CD14-positive monocyte (primary cell): ENCODE measurements around the gene NDST1. TPM values are rescaled to one million over a fixed set of nuclear protein-coding genes. Genes with fewer than 3 reads are reported as not detected.
"Not testable (repeated sequence)": the region's sequence is repeated elsewhere in the genome, so short reads cannot be mapped to it uniquely, and the experiment has no call there.

Experiments
- DNase-seq, 3 donors: peaks; one replicate each; pipeline ENCODE4 v3.0.0-alpha.2; 2011 to 2022
- H2AFZ ChIP-seq: 2 replicates; pipeline ENCODE4 v1.6.0; 2012; ENCODE audit warnings: mild to moderate bottlenecking, low read depth, low read length, inconsistent platforms; ENCODE audit not compliant: insufficient read depth, poor library complexity, severe bottlenecking
- H3K27ac ChIP-seq, 2 donors: 1 replicate in 1 of 2; 2 replicates in 1 of 2; pipeline ENCODE4 v1.5.1; 2012 to 2013; ENCODE audit warnings: low read length in 2 of 2, control low read depth in 1 of 2, inconsistent platforms in 1 of 2, low read depth in 1 of 2, mild to moderate bottlenecking in 1 of 2
- H3K27me3 ChIP-seq, 2 donors: one replicate each; pipeline versions ENCODE4 v1.6.0 to v1.6.1; 2011 to 2013; ENCODE audit warnings: low read length in 2 of 2; ENCODE audit not compliant: control insufficient read depth in 2 of 2, insufficient read depth in 2 of 2
- H3K36me3 ChIP-seq, 2 donors: replicated peaks in 1 of 2; 1 replicate in 1 of 2; 2 replicates in 1 of 2; pipeline versions ENCODE4 v1.5.1 to v1.6.1; 2012 to 2013; ENCODE audit warnings: low read length in 2 of 2, control low read depth in 1 of 2, inconsistent platforms in 1 of 2, mild to moderate bottlenecking in 1 of 2; ENCODE audit not compliant: insufficient read depth in 2 of 2, control insufficient read depth in 1 of 2
- H3K4me1 ChIP-seq, 2 donors: 1 replicate in 1 of 2; 2 replicates in 1 of 2; pipeline versions ENCODE4 v1.5.1 to v1.6.1; 2012 to 2013; ENCODE audit warnings: low read length in 2 of 2, control low read depth in 1 of 2, inconsistent platforms in 1 of 2, mild to moderate bottlenecking in 1 of 2, moderate library complexity in 1 of 2; ENCODE audit not compliant: insufficient read depth in 2 of 2, control insufficient read depth in 1 of 2
- H3K4me2 ChIP-seq: replicated peaks from 2 replicates; pipeline ENCODE3; 2012; ENCODE audit warnings: low read length, moderate library complexity, mild to moderate bottlenecking; ENCODE audit not compliant: poor library complexity, severe bottlenecking; ENCODE audit errors: extremely low read depth
- H3K4me3 ChIP-seq, 3 experiments: fragments of 200-600 bp in 1 of 3; sonication (generic) in 1 of 3; replicated peaks in 1 of 3; 1 replicate in 2 of 3; 2 replicates in 1 of 3; pipeline ENCODE4 v1.5.1; 2011 to 2013; ENCODE audit warnings: low read length in 3 of 3, mild to moderate bottlenecking in 3 of 3, control low read depth in 2 of 3, low read depth in 2 of 3, inconsistent platforms in 1 of 3, moderate library complexity in 1 of 3
- H3K79me2 ChIP-seq: 2 replicates; pipeline ENCODE4 v1.6.0; 2012; ENCODE audit warnings: mild to moderate bottlenecking, control low read depth, inconsistent platforms, low read length, moderate library complexity; ENCODE audit not compliant: insufficient read depth
- H3K9ac ChIP-seq: 2 replicates; pipeline ENCODE4 v1.6.0; 2017; ENCODE audit warnings: low read length, mild to moderate bottlenecking; ENCODE audit not compliant: insufficient read depth, poor library complexity, severe bottlenecking
- H3K9me3 ChIP-seq, 2 donors: replicated peaks in 1 of 2; 1 replicate in 1 of 2; 2 replicates in 1 of 2; pipeline versions ENCODE4 v1.5.1 to v1.6.1; 2012 to 2013; ENCODE audit warnings: low read length in 2 of 2, control low read depth in 1 of 2; ENCODE audit not compliant: control insufficient read depth in 1 of 2, insufficient read depth in 1 of 2
- H4K20me1 ChIP-seq: 2 replicates; pipeline ENCODE4 v1.6.0; 2012; ENCODE audit warnings: mild to moderate bottlenecking, low read length, control low read depth, moderate library complexity; ENCODE audit not compliant: insufficient read depth
- H3K27ac Mint-ChIP-seq, 7 donors: one replicate each; pipeline ENCODE4 v1.8.0; 2020; ENCODE audit warnings: mild to moderate bottlenecking in 7 of 7, mixed read lengths in 7 of 7, moderate library complexity in 6 of 7, inconsistent platforms in 2 of 7
- H3K27me3 Mint-ChIP-seq, 3 donors: one replicate each; pipeline ENCODE4 v1.8.0; 2021 to 2022; ENCODE audit warnings: low read depth in 3 of 3, mild to moderate bottlenecking in 3 of 3, mixed read lengths in 3 of 3, moderate library complexity in 3 of 3, inconsistent platforms in 1 of 3
- H3K36me3 Mint-ChIP-seq, 2 donors: one replicate each; pipeline ENCODE4 v1.8.0; 2020; ENCODE audit warnings: mixed read lengths in 2 of 2, inconsistent platforms in 1 of 2, mild to moderate bottlenecking in 1 of 2
- H3K4me1 Mint-ChIP-seq: one replicate; pipeline ENCODE4 v1.8.0; 2020; ENCODE audit warnings: mild to moderate bottlenecking, mixed read lengths
- H3K4me3 Mint-ChIP-seq, 2 donors: one replicate each; pipeline ENCODE4 v1.8.0; 2020; ENCODE audit warnings: mild to moderate bottlenecking in 2 of 2, mixed read lengths in 2 of 2, moderate library complexity in 1 of 2
- H3K9me3 Mint-ChIP-seq, 7 donors: one replicate each; pipeline ENCODE4 v1.8.0; 2020 to 2022; ENCODE audit warnings: mixed read lengths in 7 of 7, mild to moderate bottlenecking in 6 of 7, moderate library complexity in 6 of 7, inconsistent platforms in 2 of 7
- WGBS: methylation state at CpG from one replicate; pipeline ENCODE4 v1.1.5; 2013; ENCODE audit warnings: missing lambda C conversion rate; ENCODE audit not compliant: insufficient coverage; 5-methylcytosine and 5-hydroxymethylcytosine counted together
- intact Hi-C, 2 donors: fragments of 100-400 bp; cut with micrococcal nuclease; formaldehyde crosslinking; loops; one replicate each; pipeline versions ENCODE4 v1.15.0 to v1.15.1; 2023
- polyA plus RNA-seq, 3 donors: library from polyadenylated mRNA; depleted of rRNA in 1 of 3; unstranded in 2 of 3; stranded (reverse) in 1 of 3; fragments of 300-500 nt in 2 of 3; fragments of >200 nt in 1 of 3; fragmentation: Illumina TruSeq in 2 of 3; gene quantifications; 1 replicate in 2 of 3; 2 replicates in 1 of 3; pipeline ENCODE4 v1.2.3, GENCODE V29; 2012 to 2021
- TF ChIP-seq, protein P1 (sequence below): fragments of 200-600 bp; IDR thresholded peaks from one replicate; pipeline ENCODE4 v1.8.0; 2022; ENCODE audit warnings: antibody characterized with exemption, mild to moderate bottlenecking

Gene NDST1
- polyA plus RNA-seq, 3 donors, result 7.0 to 18.9 (median 7.5) TPM

DNA sequence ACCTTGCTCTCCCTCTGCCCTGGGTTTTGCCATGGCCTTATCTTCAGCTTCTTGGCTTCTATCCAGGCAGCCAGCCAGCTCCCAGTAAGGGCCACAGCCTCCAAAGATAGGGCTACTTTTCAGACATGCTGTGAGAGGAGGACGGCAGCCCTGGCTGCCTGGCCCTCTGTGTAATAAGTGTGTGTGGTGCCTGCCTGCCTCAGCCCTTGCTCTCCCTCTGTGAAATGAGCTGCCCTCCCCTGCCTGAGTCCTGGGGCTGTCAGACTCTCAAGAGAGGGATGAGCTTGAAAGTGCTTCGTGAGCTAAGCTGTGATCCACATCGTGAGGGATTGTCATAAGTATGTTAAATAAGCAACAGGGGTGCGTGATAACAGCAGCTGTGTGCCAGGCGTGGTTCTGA is 8.1 kb downstream of the NDST1 start:
- Mint-ChIP-seq H3K36me3 (peaks cover 29 to 33% of the 10 kb centered on the region in 2 donors), H3K4me1 (peaks cover 36% of the 10 kb centered on the region), H3K9me3 (no peaks in the 10 kb centered on the region), H3K27ac (no peak overlapping the region), H3K4me3 (no peak overlapping the region), H3K27me3 (no peaks in the 10 kb centered on the region)
- Histone ChIP-seq H3K4me1 (peaks cover 12 to 16% of the 10 kb centered on the region in 2 donors), H3K9ac (no peak overlapping the region), H3K4me2 (no peak overlapping the region), H4K20me1 (peaks cover 100% of the 10 kb centered on the region), H2AFZ (no peak overlapping the region), H3K27ac (peak overlapping the region in 1 of 2 donors; percentile 36), H3K27me3 (no peaks in the 10 kb centered on the region), H3K79me2 (peaks cover 81% of the 10 kb centered on the region), H3K9me3 (no peaks in the 10 kb centered on the region), H3K4me3 (no peak overlapping the region), H3K36me3 (peaks cover 15 to 33% of the 10 kb centered on the region in 2 donors)
- TF ChIP-seq, protein P1, sequence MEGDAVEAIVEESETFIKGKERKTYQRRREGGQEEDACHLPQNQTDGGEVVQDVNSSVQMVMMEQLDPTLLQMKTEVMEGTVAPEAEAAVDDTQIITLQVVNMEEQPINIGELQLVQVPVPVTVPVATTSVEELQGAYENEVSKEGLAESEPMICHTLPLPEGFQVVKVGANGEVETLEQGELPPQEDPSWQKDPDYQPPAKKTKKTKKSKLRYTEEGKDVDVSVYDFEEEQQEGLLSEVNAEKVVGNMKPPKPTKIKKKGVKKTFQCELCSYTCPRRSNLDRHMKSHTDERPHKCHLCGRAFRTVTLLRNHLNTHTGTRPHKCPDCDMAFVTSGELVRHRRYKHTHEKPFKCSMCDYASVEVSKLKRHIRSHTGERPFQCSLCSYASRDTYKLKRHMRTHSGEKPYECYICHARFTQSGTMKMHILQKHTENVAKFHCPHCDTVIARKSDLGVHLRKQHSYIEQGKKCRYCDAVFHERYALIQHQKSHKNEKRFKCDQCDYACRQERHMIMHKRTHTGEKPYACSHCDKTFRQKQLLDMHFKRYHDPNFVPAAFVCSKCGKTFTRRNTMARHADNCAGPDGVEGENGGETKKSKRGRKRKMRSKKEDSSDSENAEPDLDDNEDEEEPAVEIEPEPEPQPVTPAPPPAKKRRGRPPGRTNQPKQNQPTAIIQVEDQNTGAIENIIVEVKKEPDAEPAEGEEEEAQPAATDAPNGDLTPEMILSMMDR, result no peak
- intact Hi-C loops, result no loop called here
- no peak for DNase-seq
- 78% methylated on average over 1 of the region's 5 CpGs for WGBS

DNA sequence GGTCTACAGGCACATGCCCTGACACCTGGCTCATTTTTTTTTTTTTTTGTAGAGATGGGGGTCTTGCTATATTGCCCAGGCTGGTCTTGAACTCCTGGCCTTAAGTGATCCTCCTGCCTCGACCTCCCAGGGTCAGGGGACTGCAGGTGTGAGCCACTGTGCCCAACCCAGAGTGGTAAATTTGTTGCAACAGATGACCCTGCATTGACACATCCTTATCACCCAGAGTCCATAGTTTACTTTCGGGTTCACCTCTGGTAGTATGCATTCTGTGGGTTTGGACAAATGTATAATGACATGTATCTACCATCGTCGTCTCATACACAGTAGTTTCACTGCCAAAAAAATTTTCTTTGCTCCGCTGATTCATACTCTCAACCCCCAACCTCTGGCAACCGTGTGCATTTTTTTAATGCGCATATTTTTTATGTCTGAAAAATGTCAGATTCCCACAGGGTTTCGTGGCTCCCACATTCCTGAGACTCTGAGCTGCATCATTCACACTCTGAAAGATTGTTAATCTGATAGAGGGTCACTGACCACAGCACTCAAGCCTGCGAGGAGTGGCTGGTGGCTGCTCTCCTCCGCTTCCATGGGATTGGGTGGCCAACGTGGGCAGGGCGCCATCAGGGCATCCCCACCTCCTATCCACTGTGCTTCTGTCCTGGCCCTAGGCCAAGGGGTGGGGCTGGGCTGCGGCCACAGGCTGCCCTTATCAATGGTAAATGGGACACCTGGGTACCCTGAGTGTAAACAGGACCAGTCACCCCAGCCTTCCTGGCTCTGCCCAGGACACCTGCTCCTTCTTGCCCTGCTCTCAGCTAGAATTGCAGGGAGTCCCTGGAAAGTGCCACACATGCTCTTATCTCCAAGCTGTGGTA is 9.6 kb downstream of the NDST1 start:
- peaks cover 73% of the 10 kb centered on the region for H3K79me2 ChIP-seq
- H3K4me2 ChIP-seq, result no peak overlapping the region
- H2AFZ ChIP-seq, result no peak overlapping the region
- H3K27ac ChIP-seq, result peak overlapping the region in 1 of 2 donors; percentile 26
- no peak for DNase-seq
- 65% methylated on average over 7 of the region's 13 CpGs for whole genome bisulfite sequencing
- no peaks in the 10 kb centered on the region for H3K9me3 ChIP-seq
- H3K9ac ChIP-seq, result no peak overlapping the region
- TF ChIP-seq, protein P1, result no peak
- H3K27ac Mint-ChIP-seq, result peak overlapping the region in 4 of 7 donors; percentile 1 to 67 (median 29)
- H3K36me3 ChIP-seq, result peaks cover 24 to 48% of the 10 kb centered on the region in 2 donors
- H3K4me3 ChIP-seq, result no peak overlapping the region
- H4K20me1 ChIP-seq, result peaks cover 100% of the 10 kb centered on the region
- H3K27me3 Mint-ChIP-seq, result no peaks in the 10 kb centered on the region
- H3K4me1 Mint-ChIP-seq, result peaks cover 21% of the 10 kb centered on the region
- no peaks in the 10 kb centered on the region for H3K9me3 Mint-ChIP-seq
- H3K27me3 ChIP-seq, result no peaks in the 10 kb centered on the region
- H3K4me1 ChIP-seq, result peaks cover 0 to 1% of the 10 kb centered on the region in 2 donors
- H3K36me3 Mint-ChIP-seq, result peaks cover 39 to 45% of the 10 kb centered on the region in 2 donors
- no peak overlapping the region for H3K4me3 Mint-ChIP-seq
- intact Hi-C loops, result no loop called here

DNA sequence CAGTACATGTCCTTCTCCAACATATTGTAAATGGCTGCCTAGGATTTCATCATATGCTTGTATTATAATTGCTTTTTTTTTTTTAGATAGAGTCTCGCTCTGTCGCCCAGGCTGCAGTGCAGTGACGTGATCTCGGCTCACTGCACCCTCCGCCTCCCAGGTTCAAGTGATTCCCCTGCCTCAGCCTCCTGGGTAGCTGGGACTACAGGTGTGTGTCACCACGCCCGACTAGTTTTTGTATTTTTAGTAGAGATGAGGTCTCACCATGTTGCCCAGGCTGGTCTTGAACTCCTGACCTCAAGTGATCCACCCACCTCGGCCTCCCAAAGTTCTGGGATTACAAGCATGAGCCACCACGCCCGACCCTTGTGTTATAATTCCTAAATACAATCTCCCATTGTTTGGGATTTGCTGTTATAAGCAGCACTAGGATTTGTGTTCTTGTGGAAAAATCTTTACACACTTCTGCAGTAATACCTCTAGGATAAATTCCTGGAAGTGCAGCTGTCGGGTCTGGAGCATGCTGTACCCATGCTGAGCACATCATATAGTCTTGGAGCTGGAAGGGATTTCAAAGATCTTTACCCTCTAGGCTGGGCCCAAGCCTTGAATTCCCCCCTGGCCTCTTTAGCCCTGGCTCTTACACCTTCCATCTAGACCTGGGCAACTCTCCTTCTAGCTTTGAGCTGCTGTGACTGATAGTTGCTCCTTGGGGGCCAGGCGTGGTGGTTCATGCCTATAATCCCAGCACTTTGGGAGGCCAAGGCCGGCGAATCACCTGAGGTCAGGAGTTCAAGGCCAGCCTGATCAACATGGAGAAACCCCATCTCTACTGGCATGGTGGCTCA is 11.0 kb downstream of the NDST1 start:
- DNase-seq, H3K9ac ChIP-seq, H3K9me3 ChIP-seq, H3K27me3 ChIP-seq, H3K4me3 ChIP-seq, H3K27ac ChIP-seq, H3K9me3 Mint-ChIP-seq, H3K4me1 ChIP-seq, intact Hi-C loops, H3K4me3 Mint-ChIP-seq, H2AFZ ChIP-seq, H3K27me3 Mint-ChIP-seq, H3K4me2 ChIP-seq: not testable (repeated sequence)
- Mint-ChIP-seq H3K4me1 (peaks cover 26% of the 10 kb centered on the region), H3K27ac (peak overlapping the region in 4 of 7 donors; percentile 39 to 80 (median 67)), H3K36me3 (peaks cover 38 to 52% of the 10 kb centered on the region in 2 donors)
- peaks cover 100% of the 10 kb centered on the region for H4K20me1 ChIP-seq
- H3K36me3 ChIP-seq, result peaks cover 28 to 60% of the 10 kb centered on the region in 2 donors
- WGBS, result 100% methylated on average over 5 of the region's 14 CpGs
- H3K79me2 ChIP-seq, result peaks cover 64% of the 10 kb centered on the region
